CD4-positive, CD25-positive, alpha-beta regulatory T cell (primary cell): ENCODE measurements around the gene CADM2. TPM values are rescaled to one million over a fixed set of nuclear protein-coding genes. Genes with fewer than 3 reads are reported as not detected.
A peak's percentile ranks its signal among the peaks of the same experiment; 100 is the strongest.
"Not testable (repeated sequence)": the region's sequence is repeated elsewhere in the genome, so short reads cannot be mapped to it uniquely, and the experiment has no call there.

Experiments
- ATAC-seq, 2 donors: fragments of 150-1000 bp; cut with Tn5 transposase; one replicate each; pipeline ENCODE4 v1.10.0; 2021; ENCODE audit warnings: low read depth in 2 of 2, moderate number of reproducible peaks in 2 of 2, moderate library complexity in 1 of 2
- DNase-seq, 3 donors: peaks; one replicate each; pipeline versions ENCODE4 v3.0.0 to v3.0.0-alpha.2; 2012 to 2022; ENCODE audit warnings: mixed read lengths in 1 of 3
- H3K27ac ChIP-seq: one replicate; pipeline ENCODE4 v1.7.0; 2013; ENCODE audit warnings: mild to moderate bottlenecking, low read length; ENCODE audit not compliant: insufficient read depth, poor library complexity, severe bottlenecking
- H3K27me3 ChIP-seq: one replicate; pipeline ENCODE4 v1.7.0; 2013; ENCODE audit warnings: low read length; ENCODE audit not compliant: control insufficient read depth, insufficient read depth
- H3K36me3 ChIP-seq: one replicate; pipeline ENCODE4 v1.7.0; 2013; ENCODE audit warnings: mild to moderate bottlenecking, low read length, moderate library complexity; ENCODE audit not compliant: control insufficient read depth, insufficient read depth
- H3K4me1 ChIP-seq: 2 replicates; pipeline ENCODE4 v1.7.0; 2013; ENCODE audit warnings: mild to moderate bottlenecking, low read length; ENCODE audit not compliant: insufficient read depth, control insufficient read depth, poor library complexity, severe bottlenecking
- H3K4me3 ChIP-seq: one replicate; pipeline ENCODE4 v1.7.0; 2013; ENCODE audit warnings: low read depth, mild to moderate bottlenecking, low read length, moderate library complexity
- H3K9me3 ChIP-seq, 2 experiments: 1 replicate in 1 of 2; 2 replicates in 1 of 2; pipeline ENCODE4 v1.7.0; 2013; ENCODE audit warnings: low read length in 2 of 2, mild to moderate bottlenecking in 1 of 2, moderate library complexity in 1 of 2; ENCODE audit not compliant: control insufficient read depth in 2 of 2
- H3K27ac Mint-ChIP-seq, 3 donors: one replicate each; pipeline ENCODE4 v1.8.0; 2020 to 2022; ENCODE audit warnings: mild to moderate bottlenecking in 3 of 3, mixed read lengths in 3 of 3, moderate library complexity in 2 of 3
- H3K27me3 Mint-ChIP-seq: one replicate; pipeline ENCODE4 v1.8.0; 2022; ENCODE audit warnings: mild to moderate bottlenecking, mixed read lengths
- H3K36me3 Mint-ChIP-seq: one replicate; pipeline ENCODE4 v1.8.0; 2020; ENCODE audit warnings: mixed read lengths
- H3K4me1 Mint-ChIP-seq, 4 donors: one replicate each; pipeline ENCODE4 v1.8.0; 2020 to 2022; ENCODE audit warnings: mixed read lengths in 4 of 4, mild to moderate bottlenecking in 1 of 4
- H3K4me3 Mint-ChIP-seq, 4 donors: one replicate each; pipeline ENCODE4 v1.8.0; 2020 to 2022; ENCODE audit warnings: mild to moderate bottlenecking in 4 of 4, mixed read lengths in 4 of 4, moderate library complexity in 3 of 4
- H3K9me3 Mint-ChIP-seq, 7 donors: one replicate each; pipeline ENCODE4 v1.8.0; 2020 to 2022; ENCODE audit warnings: mixed read lengths in 7 of 7, mild to moderate bottlenecking in 3 of 7, moderate library complexity in 2 of 7
- polyA plus RNA-seq, 4 donors: library from polyadenylated mRNA; unstranded; fragments of 300-500 nt; fragmentation: Illumina TruSeq; gene quantifications; one replicate each; pipeline ENCODE4 v1.2.3, GENCODE V29; 2021
- total RNA-seq: library from RNA; stranded (reverse); gene quantifications from one replicate; pipeline ENCODE4 v1.2.3, GENCODE V29; 2022

The CADM2 gene
- total and polyA plus RNA-seq, 5 donors from 2014 or later: not detected

GRCh38 chr3:85148036-85148435 lies 189.2 kb downstream of the CADM2 start:
- no peaks in the 10 kb centered on the region for H3K36me3 Mint-ChIP-seq
- ATAC-seq: no peak
- no peak overlapping the region for H3K4me3 Mint-ChIP-seq
- no peak for DNase-seq
- Histone ChIP-seq H3K27ac (no peak overlapping the region), H3K27me3 (no peaks in the 10 kb centered on the region), H3K4me3 (no peak overlapping the region), H3K36me3 (no peaks in the 10 kb centered on the region), H3K4me1 (no peaks in the 10 kb centered on the region), H3K9me3 (peaks cover 0 to 2% of the 10 kb centered on the region in 2 experiments)
- no peak overlapping the region for H3K27ac Mint-ChIP-seq
- H3K4me1 Mint-ChIP-seq: no peaks in the 10 kb centered on the region
- peaks cover 0 to 27% (median 7%) of the 10 kb centered on the region in 7 donors for H3K9me3 Mint-ChIP-seq
- H3K27me3 Mint-ChIP-seq: no peaks in the 10 kb centered on the region

- Mint-ChIP-seq H3K4me3 (no peak overlapping the region), H3K27ac (no peak overlapping the region), H3K9me3 (peaks cover 0 to 23% (median 5%) of the 10 kb centered on the region in 7 donors), H3K4me1 (no peaks in the 10 kb centered on the region), H3K36me3 (no peaks in the 10 kb centered on the region), H3K27me3 (no peaks in the 10 kb centered on the region)
- ATAC-seq (no peak), DNase-seq (no peak)
- Histone ChIP-seq H3K36me3 (no peaks in the 10 kb centered on the region), H3K27me3 (no peaks in the 10 kb centered on the region), H3K4me3 (no peak overlapping the region), H3K27ac (no peak overlapping the region), H3K9me3 (peaks cover 0 to 2% of the 10 kb centered on the region in 2 experiments), H3K4me1 (no peaks in the 10 kb centered on the region)
Measured at GRCh38 chr3:85151555-85151954, 192.8 kb downstream of the CADM2 start.

- ATAC-seq, H3K4me1 ChIP-seq, DNase-seq, H3K36me3 ChIP-seq, H3K4me3 ChIP-seq, H3K27ac Mint-ChIP-seq, H3K36me3 Mint-ChIP-seq, H3K27ac ChIP-seq, H3K27me3 Mint-ChIP-seq, H3K4me3 Mint-ChIP-seq, H3K4me1 Mint-ChIP-seq, H3K9me3 ChIP-seq, H3K27me3 ChIP-seq: not testable (repeated sequence)
- H3K9me3 Mint-ChIP-seq: peaks cover 0 to 20% (median 3%) of the 10 kb centered on the region in 7 donors
Measured at GRCh38 chr3:85153279-85153678, 194.5 kb downstream of the CADM2 start.

- Histone ChIP-seq H3K27ac (no peak overlapping the region), H3K4me3 (no peak overlapping the region), H3K27me3 (no peaks in the 10 kb centered on the region), H3K9me3 (peaks cover 0 to 2% of the 10 kb centered on the region in 2 experiments), H3K36me3 (no peaks in the 10 kb centered on the region), H3K4me1 (no peaks in the 10 kb centered on the region)
- Mint-ChIP-seq H3K4me3 (no peak overlapping the region), H3K9me3 (peaks cover 0 to 9% (median 3%) of the 10 kb centered on the region in 7 donors), H3K27ac (no peak overlapping the region), H3K4me1 (no peaks in the 10 kb centered on the region), H3K27me3 (no peaks in the 10 kb centered on the region), H3K36me3 (no peaks in the 10 kb centered on the region)
- no peak for DNase-seq
- no peak for ATAC-seq
Measured at GRCh38 chr3:85159376-85159775, 200.6 kb downstream of the CADM2 start.

GRCh38 chr3:85161544-85161943 lies 202.8 kb downstream of the CADM2 start:
- Histone ChIP-seq H3K4me3 (no peak overlapping the region), H3K9me3 (peaks cover 0 to 2% of the 10 kb centered on the region in 2 experiments), H3K36me3 (no peaks in the 10 kb centered on the region), H3K27ac (no peak overlapping the region), H3K4me1 (no peaks in the 10 kb centered on the region), H3K27me3 (no peaks in the 10 kb centered on the region)
- Mint-ChIP-seq H3K9me3 (peaks cover 0 to 9% (median 3%) of the 10 kb centered on the region in 7 donors), H3K27me3 (no peaks in the 10 kb centered on the region), H3K36me3 (no peaks in the 10 kb centered on the region), H3K27ac (peak overlapping the region in 1 of 3 donors; percentile 72), H3K4me1 (no peaks in the 10 kb centered on the region), H3K4me3 (no peak overlapping the region)
- DNase-seq (no peak), ATAC-seq (no peak)

- H3K4me3 Mint-ChIP-seq: no peak overlapping the region
- peaks cover 0 to 9% (median 3%) of the 10 kb centered on the region in 7 donors for H3K9me3 Mint-ChIP-seq
- Histone ChIP-seq H3K4me1 (no peaks in the 10 kb centered on the region), H3K9me3 (peaks cover 0 to 2% of the 10 kb centered on the region in 2 experiments), H3K36me3 (no peaks in the 10 kb centered on the region), H3K27ac (no peak overlapping the region), H3K4me3 (no peak overlapping the region), H3K27me3 (no peaks in the 10 kb centered on the region)
- no peaks in the 10 kb centered on the region for H3K27me3 Mint-ChIP-seq
- ATAC-seq (no peak), DNase-seq (no peak)
- H3K4me1 Mint-ChIP-seq: no peaks in the 10 kb centered on the region
- no peaks in the 10 kb centered on the region for H3K36me3 Mint-ChIP-seq
- no peak overlapping the region for H3K27ac Mint-ChIP-seq
Measured at GRCh38 chr3:85162905-85163304, 204.1 kb downstream of the CADM2 start.

- H3K27ac Mint-ChIP-seq: no peak overlapping the region
- Histone ChIP-seq H3K27ac (no peak overlapping the region), H3K4me1 (no peaks in the 10 kb centered on the region), H3K4me3 (no peak overlapping the region), H3K36me3 (no peaks in the 10 kb centered on the region), H3K9me3 (peaks cover 0 to 2% of the 10 kb centered on the region in 2 experiments), H3K27me3 (no peaks in the 10 kb centered on the region)
- H3K36me3 Mint-ChIP-seq: no peaks in the 10 kb centered on the region
- ATAC-seq (no peak), DNase-seq (no peak)
- H3K9me3 Mint-ChIP-seq: peaks cover 0 to 6% (median 0%) of the 10 kb centered on the region in 7 donors
- H3K4me1 Mint-ChIP-seq: no peaks in the 10 kb centered on the region
- H3K27me3 Mint-ChIP-seq: no peaks in the 10 kb centered on the region
- H3K4me3 Mint-ChIP-seq: no peak overlapping the region
Measured at GRCh38 chr3:85164436-85164835, 205.6 kb downstream of the CADM2 start.

GRCh38 chr3:85167576-85167975 lies 208.8 kb downstream of the CADM2 start:
- no peaks in the 10 kb centered on the region for H3K27me3 Mint-ChIP-seq
- Histone ChIP-seq H3K9me3 (peaks cover 0 to 1% of the 10 kb centered on the region in 2 experiments), H3K27ac (no peak overlapping the region), H3K4me3 (no peak overlapping the region), H3K4me1 (no peaks in the 10 kb centered on the region), H3K36me3 (no peaks in the 10 kb centered on the region), H3K27me3 (no peaks in the 10 kb centered on the region)
- no peak for ATAC-seq
- no peak overlapping the region for H3K27ac Mint-ChIP-seq
- H3K36me3 Mint-ChIP-seq: no peaks in the 10 kb centered on the region
- peaks cover 0 to 7% (median 1%) of the 10 kb centered on the region in 7 donors for H3K9me3 Mint-ChIP-seq
- no peaks in the 10 kb centered on the region for H3K4me1 Mint-ChIP-seq
- no peak overlapping the region for H3K4me3 Mint-ChIP-seq
- DNase-seq: no peak
